ENCODE results near the gene TNFAIP6.

Gene TNFAIP6

DNA sequence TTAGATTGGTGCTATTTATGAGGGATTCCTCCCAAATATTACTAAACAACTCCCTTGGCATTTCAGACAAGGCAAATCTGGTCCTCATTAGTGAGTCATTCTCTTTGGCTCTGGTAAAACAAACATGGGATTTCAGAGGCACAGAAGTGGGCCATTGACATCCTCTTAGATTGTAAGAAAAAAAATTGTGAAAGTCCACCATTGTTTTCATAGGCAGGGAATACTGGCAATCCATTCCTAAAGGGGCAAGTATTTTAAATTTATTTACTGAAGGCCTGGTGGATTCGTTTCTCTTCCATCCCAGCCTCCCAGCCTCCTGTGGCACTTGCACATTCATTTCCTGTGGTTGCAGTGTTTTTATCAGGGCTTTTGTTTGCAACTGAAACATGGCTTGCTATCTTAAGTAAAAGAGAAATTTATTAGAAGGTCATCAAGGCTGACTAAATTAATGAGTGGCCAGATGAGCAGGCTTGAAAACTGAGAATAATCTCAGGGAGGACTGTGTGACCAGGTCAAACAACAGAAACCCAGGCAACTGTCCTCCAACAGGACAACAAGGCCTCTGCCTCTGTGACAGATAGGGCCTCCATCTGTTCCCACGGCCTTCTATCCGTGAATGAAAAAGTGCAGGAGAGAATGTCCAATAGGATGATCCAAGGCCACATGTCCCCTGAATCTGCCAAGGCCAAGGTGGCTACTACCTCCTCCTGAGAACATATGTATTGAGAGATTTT lies 23.1 kb upstream of the TNFAIP6 start:
- TF ChIP-seq, protein P1, sequence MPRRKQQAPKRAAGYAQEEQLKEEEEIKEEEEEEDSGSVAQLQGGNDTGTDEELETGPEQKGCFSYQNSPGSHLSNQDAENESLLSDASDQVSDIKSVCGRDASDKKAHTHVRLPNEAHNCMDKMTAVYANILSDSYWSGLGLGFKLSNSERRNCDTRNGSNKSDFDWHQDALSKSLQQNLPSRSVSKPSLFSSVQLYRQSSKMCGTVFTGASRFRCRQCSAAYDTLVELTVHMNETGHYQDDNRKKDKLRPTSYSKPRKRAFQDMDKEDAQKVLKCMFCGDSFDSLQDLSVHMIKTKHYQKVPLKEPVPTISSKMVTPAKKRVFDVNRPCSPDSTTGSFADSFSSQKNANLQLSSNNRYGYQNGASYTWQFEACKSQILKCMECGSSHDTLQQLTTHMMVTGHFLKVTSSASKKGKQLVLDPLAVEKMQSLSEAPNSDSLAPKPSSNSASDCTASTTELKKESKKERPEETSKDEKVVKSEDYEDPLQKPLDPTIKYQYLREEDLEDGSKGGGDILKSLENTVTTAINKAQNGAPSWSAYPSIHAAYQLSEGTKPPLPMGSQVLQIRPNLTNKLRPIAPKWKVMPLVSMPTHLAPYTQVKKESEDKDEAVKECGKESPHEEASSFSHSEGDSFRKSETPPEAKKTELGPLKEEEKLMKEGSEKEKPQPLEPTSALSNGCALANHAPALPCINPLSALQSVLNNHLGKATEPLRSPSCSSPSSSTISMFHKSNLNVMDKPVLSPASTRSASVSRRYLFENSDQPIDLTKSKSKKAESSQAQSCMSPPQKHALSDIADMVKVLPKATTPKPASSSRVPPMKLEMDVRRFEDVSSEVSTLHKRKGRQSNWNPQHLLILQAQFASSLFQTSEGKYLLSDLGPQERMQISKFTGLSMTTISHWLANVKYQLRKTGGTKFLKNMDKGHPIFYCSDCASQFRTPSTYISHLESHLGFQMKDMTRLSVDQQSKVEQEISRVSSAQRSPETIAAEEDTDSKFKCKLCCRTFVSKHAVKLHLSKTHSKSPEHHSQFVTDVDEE (CRISPR knock-in tag; IDR thresholded peaks at IDR 0.05), result no peak
- no peak for TF ChIP-seq OSR1 (CRISPR knock-in tag; IDR thresholded peaks at IDR 0.05)
- TF ChIP-seq ESRRG (CRISPR knock-in tag; IDR thresholded peaks at IDR 0.05), result no peak
- TF ChIP-seq, protein P2, sequence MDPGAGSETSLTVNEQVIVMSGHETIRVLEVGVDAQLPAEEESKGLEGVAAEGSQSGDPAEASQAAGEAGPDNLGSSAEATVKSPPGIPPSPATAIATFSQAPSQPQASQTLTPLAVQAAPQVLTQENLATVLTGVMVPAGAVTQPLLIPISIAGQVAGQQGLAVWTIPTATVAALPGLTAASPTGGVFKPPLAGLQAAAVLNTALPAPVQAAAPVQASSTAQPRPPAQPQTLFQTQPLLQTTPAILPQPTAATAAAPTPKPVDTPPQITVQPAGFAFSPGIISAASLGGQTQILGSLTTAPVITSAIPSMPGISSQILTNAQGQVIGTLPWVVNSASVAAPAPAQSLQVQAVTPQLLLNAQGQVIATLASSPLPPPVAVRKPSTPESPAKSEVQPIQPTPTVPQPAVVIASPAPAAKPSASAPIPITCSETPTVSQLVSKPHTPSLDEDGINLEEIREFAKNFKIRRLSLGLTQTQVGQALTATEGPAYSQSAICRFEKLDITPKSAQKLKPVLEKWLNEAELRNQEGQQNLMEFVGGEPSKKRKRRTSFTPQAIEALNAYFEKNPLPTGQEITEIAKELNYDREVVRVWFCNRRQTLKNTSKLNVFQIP (CRISPR knock-in tag; IDR thresholded peaks at IDR 0.05; ENCODE audit: borderline replicate concordance, low read depth), result no peak
- TF ChIP-seq ZNF8 (CRISPR knock-in tag; IDR thresholded peaks at IDR 0.05), result no peak
- no peak for TF ChIP-seq BACH2 (CRISPR knock-in tag; IDR thresholded peaks at IDR 0.05; ENCODE audit: borderline replicate concordance)
- no peak for TF ChIP-seq GLIS3 (CRISPR knock-in tag; IDR thresholded peaks at IDR 0.05)
- no peak for TF ChIP-seq CSDC2 (CRISPR knock-in tag; IDR thresholded peaks at IDR 0.05)
- TF ChIP-seq TCF4 (CRISPR knock-in tag; IDR thresholded peaks at IDR 0.05; ENCODE audit: borderline replicate concordance), result peak; percentile 64; the same call in 1 of the 2 replicates
- TF ChIP-seq ZNF70 (CRISPR knock-in tag; IDR thresholded peaks at IDR 0.05), result no peak
- peak; percentile 53 for TF ChIP-seq ISL1 (CRISPR knock-in tag; IDR thresholded peaks at IDR 0.05)
- ATAC-seq, result peak; percentile 97

DNA sequence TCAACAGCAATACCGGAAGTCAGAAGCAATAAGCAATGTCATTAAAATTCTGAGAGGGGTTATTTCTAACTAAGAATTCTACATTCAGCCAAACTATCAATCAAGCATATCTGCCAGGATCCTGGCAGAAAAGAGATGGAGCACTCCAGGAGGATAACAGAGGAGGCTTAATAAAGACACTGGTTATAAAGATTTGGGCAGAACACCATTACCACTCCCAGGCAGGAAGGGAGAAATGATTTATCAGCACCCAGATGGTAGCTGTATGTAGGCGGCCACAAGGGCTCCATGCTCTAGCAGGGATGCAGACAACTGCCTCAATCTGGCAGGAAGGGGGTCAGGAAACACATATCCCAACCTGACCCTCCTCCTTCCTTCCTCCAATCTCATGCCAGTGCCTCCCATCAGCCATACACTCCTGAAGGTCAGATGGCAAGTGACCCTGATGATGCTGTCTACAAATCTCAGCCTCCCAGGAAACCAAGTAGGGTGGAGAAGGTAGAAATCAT lies 20.5 kb upstream of the TNFAIP6 start:
- TF ChIP-seq ZNF8 (CRISPR knock-in tag; IDR thresholded peaks at IDR 0.05) (no peak), CSDC2 (CRISPR knock-in tag; IDR thresholded peaks at IDR 0.05) (no peak), OSR1 (CRISPR knock-in tag; IDR thresholded peaks at IDR 0.05) (no peak), BACH2 (CRISPR knock-in tag; IDR thresholded peaks at IDR 0.05; ENCODE audit: borderline replicate concordance) (no peak), ESRRG (CRISPR knock-in tag; IDR thresholded peaks at IDR 0.05) (no peak), ZC3H10 (CRISPR knock-in tag; IDR thresholded peaks at IDR 0.05) (no peak), ZNF70 (CRISPR knock-in tag; IDR thresholded peaks at IDR 0.05) (no peak), ZFP30 (CRISPR knock-in tag; IDR thresholded peaks at IDR 0.05) (no peak), ARNTL (CRISPR knock-in tag; IDR thresholded peaks at IDR 0.05; ENCODE audit: borderline replicate concordance, low read depth) (no peak), SNAI2 (CRISPR knock-in tag; IDR thresholded peaks at IDR 0.05) (no peak)
- TF ChIP-seq, protein P3, sequence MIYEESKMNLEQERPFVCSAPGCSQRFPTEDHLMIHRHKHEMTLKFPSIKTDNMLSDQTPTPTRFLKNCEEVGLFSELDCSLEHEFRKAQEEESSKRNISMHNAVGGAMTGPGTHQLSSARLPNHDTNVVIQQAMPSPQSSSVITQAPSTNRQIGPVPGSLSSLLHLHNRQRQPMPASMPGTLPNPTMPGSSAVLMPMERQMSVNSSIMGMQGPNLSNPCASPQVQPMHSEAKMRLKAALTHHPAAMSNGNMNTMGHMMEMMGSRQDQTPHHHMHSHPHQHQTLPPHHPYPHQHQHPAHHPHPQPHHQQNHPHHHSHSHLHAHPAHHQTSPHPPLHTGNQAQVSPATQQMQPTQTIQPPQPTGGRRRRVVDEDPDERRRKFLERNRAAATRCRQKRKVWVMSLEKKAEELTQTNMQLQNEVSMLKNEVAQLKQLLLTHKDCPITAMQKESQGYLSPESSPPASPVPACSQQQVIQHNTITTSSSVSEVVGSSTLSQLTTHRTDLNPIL (CRISPR knock-in tag; IDR thresholded peaks at IDR 0.05; ENCODE audit: low read depth), result no peak
- TF ChIP-seq, protein P4, sequence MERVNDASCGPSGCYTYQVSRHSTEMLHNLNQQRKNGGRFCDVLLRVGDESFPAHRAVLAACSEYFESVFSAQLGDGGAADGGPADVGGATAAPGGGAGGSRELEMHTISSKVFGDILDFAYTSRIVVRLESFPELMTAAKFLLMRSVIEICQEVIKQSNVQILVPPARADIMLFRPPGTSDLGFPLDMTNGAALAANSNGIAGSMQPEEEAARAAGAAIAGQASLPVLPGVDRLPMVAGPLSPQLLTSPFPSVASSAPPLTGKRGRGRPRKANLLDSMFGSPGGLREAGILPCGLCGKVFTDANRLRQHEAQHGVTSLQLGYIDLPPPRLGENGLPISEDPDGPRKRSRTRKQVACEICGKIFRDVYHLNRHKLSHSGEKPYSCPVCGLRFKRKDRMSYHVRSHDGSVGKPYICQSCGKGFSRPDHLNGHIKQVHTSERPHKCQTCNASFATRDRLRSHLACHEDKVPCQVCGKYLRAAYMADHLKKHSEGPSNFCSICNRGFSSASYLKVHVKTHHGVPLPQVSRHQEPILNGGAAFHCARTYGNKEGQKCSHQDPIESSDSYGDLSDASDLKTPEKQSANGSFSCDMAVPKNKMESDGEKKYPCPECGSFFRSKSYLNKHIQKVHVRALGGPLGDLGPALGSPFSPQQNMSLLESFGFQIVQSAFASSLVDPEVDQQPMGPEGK (CRISPR knock-in tag; IDR thresholded peaks at IDR 0.05; ENCODE audit: borderline replicate concordance), result no peak
- ATAC-seq, result no peak

DNA sequence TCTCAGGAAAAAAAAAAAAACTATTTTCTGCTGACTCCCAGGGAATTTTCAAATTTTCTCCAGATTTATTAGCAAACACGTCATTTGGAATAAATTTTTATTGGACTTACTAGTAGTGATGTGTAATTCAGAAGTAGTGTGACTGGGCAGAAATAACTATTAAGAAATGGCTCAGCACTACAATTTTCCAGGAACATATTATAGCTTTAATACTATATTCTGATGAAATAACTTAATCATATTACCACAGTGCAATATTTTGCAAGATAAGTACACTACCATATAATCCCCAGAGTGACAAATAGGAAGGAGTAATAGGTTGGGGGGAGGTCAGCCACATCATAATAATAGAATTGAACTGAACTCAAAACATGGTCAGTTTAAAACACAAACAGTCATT lies 19.7 kb upstream of the TNFAIP6 start:
- no peak for ATAC-seq

More for the DNA sequence above, 19.7 kb upstream of the TNFAIP6 start:
- TF ChIP-seq TCF4 (CRISPR knock-in tag; IDR thresholded peaks at IDR 0.05; ENCODE audit: borderline replicate concordance), result no peak
- TF ChIP-seq GLIS3 (CRISPR knock-in tag; IDR thresholded peaks at IDR 0.05), result no peak
- TF ChIP-seq SNAI2 (CRISPR knock-in tag; IDR thresholded peaks at IDR 0.05), result no peak
- no peak for TF ChIP-seq RARB (CRISPR knock-in tag; IDR thresholded peaks at IDR 0.05)
- no peak for TF ChIP-seq CSDC2 (CRISPR knock-in tag; IDR thresholded peaks at IDR 0.05)
- TF ChIP-seq PPARA (CRISPR knock-in tag; IDR thresholded peaks at IDR 0.05; ENCODE audit: borderline replicate concordance), result no peak
- no peak for TF ChIP-seq BACH2 (CRISPR knock-in tag; IDR thresholded peaks at IDR 0.05; ENCODE audit: borderline replicate concordance)
- TF ChIP-seq, protein P1 (CRISPR knock-in tag; IDR thresholded peaks at IDR 0.05), result no peak
- no peak for TF ChIP-seq TOX (CRISPR knock-in tag; IDR thresholded peaks at IDR 0.05; ENCODE audit: borderline replicate concordance)
